Suprapubic skin (tissue), 4 donors: ENCODE data around the gene NFILZ. TPM values are rescaled to one million over a fixed set of nuclear protein-coding genes. Genes with fewer than 3 reads are reported as not detected.

Experiments used
- DNase-seq, 2 donors: peaks; one replicate each; pipeline ENCODE4 v3.0.0-alpha.2; 2019; ENCODE audit warnings: low spot score in 2 of 2
- H3K27ac ChIP-seq: fragments of 200-600 bp; sonication (generic); one replicate; pipeline ENCODE4 v1.5.1; 2019
- H3K27me3 ChIP-seq: fragments of 200-600 bp; sonication (generic); one replicate; pipeline ENCODE4 v1.5.1; 2019
- H3K36me3 ChIP-seq: fragments of 200-600 bp; sonication (generic); one replicate; pipeline ENCODE4 v1.5.1; 2019
- H3K4me1 ChIP-seq: fragments of 200-600 bp; sonication (generic); one replicate; pipeline ENCODE4 v1.5.1; 2019
- H3K4me3 ChIP-seq: fragments of 200-600 bp; sonication (generic); one replicate; pipeline ENCODE4 v1.5.1; 2019; ENCODE audit warnings: mild to moderate bottlenecking
- H3K9me3 ChIP-seq: fragments of 200-600 bp; sonication (generic); one replicate; pipeline ENCODE4 v1.5.1; 2019
- EP300 ChIP-seq: sonication (generic); formaldehyde crosslinking; IDR thresholded peaks from one replicate; pipeline ENCODE4 v1.6.1; 2017; ENCODE audit warnings: antibody characterized with exemption
- POLR2A ChIP-seq, 2 donors: fragments of 450-650 bp; IDR thresholded peaks; one replicate each; pipeline ENCODE4 v1.6.1; 2017; ENCODE audit warnings: antibody characterized with exemption in 2 of 2, mild to moderate bottlenecking in 2 of 2, moderate library complexity in 2 of 2
- POLR2AphosphoS5 ChIP-seq, 3 donors: sonication (generic); formaldehyde crosslinking; IDR thresholded peaks; one replicate each; pipeline ENCODE4 v1.6.1; 2017; ENCODE audit warnings: antibody characterized with exemption in 3 of 3
- WGBS: methylation state at CpG from one replicate; pipeline ENCODE4 v1.1.5; 2018; 5-methylcytosine and 5-hydroxymethylcytosine counted together
- total RNA-seq, 4 donors: library from RNA; depleted of rRNA; stranded (reverse); fragments of >200 nt; gene quantifications; one replicate each; pipeline ENCODE4 v1.1.0, GENCODE V29; 2016
- TF ChIP-seq, protein P1 (sequence below), 2 donors: fragments of 200-600 bp in 1 of 2; fragments of 450-650 bp in 1 of 2; sonication (generic) in 1 of 2; IDR thresholded peaks; one replicate each; pipeline ENCODE4 v1.5.1; 2016 to 2019; ENCODE audit warnings: antibody characterized with exemption in 2 of 2, mild to moderate bottlenecking in 1 of 2, moderate library complexity in 1 of 2

NFILZ gene
- total RNA-seq, 4 donors from 2014 or later = not detected

DNA sequence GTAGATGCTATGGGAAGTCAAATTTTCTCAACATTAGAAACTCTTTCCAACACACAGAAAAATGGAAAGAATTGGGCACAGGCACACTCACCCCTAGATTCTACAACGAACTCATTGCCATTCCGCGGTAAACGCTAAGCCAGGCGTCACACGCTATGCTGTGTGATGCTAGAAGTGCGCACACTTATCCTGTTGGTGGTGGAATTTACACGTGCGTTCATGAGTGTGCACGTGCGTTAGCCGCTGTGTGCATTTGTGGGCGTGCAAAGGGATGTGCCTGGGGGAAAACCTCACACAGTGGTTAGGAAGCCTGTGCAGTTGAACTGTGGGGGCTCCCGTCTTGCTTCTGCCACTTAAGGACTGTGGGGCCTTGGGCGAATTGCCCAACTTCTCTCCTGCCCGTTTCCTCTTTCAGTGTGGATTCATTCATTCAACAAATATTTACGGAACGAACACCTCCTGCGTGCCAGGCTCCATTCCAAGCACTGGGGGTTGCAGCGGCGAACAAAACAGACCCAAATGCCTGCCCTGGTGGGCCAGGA lies 7.7 kb downstream of the NFILZ start:
- DNase-seq = no peak
- WGBS = 55% methylated on average over 12 of the region's 21 CpGs
- TF ChIP-seq, protein P1, sequence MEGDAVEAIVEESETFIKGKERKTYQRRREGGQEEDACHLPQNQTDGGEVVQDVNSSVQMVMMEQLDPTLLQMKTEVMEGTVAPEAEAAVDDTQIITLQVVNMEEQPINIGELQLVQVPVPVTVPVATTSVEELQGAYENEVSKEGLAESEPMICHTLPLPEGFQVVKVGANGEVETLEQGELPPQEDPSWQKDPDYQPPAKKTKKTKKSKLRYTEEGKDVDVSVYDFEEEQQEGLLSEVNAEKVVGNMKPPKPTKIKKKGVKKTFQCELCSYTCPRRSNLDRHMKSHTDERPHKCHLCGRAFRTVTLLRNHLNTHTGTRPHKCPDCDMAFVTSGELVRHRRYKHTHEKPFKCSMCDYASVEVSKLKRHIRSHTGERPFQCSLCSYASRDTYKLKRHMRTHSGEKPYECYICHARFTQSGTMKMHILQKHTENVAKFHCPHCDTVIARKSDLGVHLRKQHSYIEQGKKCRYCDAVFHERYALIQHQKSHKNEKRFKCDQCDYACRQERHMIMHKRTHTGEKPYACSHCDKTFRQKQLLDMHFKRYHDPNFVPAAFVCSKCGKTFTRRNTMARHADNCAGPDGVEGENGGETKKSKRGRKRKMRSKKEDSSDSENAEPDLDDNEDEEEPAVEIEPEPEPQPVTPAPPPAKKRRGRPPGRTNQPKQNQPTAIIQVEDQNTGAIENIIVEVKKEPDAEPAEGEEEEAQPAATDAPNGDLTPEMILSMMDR (IDR thresholded peaks at IDR 0.05) = no peak
- no peak for TF ChIP-seq EP300
- no peak for TF ChIP-seq POLR2A (IDR thresholded peaks at IDR 0.05)
- no peak for TF ChIP-seq POLR2AphosphoS5 (IDR thresholded peaks at IDR 0.05)

DNA sequence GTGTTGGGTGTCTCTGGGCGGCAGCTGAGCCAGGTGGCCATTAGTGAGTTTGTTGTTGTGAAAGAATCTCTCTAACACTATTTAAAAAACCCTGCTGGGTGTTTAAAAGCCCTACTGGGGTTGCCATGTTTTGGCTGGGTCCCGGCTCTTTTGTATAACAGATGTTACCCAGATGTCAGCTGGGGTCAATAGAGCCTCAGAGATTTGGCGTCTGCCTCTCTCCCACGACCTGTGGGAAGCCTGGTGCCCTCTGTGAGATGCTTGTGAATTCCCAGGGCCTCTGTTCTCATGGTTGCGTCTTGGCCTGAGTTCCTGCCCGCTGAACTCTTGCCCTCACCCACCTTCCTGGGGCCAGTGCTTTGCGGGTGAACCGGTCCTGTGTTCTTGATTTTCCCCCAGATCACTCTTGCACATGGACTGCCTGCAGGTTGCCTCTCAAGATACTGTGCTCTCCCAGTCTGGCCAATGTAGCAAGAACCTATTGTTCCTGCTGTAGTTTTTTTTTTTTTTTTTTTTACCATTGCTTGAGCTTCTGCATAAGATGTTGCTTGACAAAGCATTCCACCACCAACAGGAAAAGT lies 9.5 kb downstream of the NFILZ start:
- no peak for DNase-seq
- Histone ChIP-seq H3K27ac (peak overlapping the region; percentile 46), H3K4me3 (no peak overlapping the region), H3K27me3 (no peaks in the 10 kb centered on the region), H3K4me1 (peaks cover 10% of the 10 kb centered on the region), H3K9me3 (peaks cover 4% of the 10 kb centered on the region), H3K36me3 (no peaks in the 10 kb centered on the region)
- 35% methylated on average over 8 of the region's 8 CpGs for WGBS
- no peak for TF ChIP-seq POLR2A (IDR thresholded peaks at IDR 0.05)
- TF ChIP-seq, protein P1 (IDR thresholded peaks at IDR 0.05) = no peak
- TF ChIP-seq POLR2AphosphoS5 (IDR thresholded peaks at IDR 0.05) = no peak
- no peak for TF ChIP-seq EP300

More for the DNA sequence above, 7.7 kb downstream of the NFILZ start:
- no peak overlapping the region for H3K4me3 ChIP-seq
- peaks cover 10% of the 10 kb centered on the region for H3K4me1 ChIP-seq
- H3K27ac ChIP-seq = no peak overlapping the region
- H3K9me3 ChIP-seq = peaks cover 4% of the 10 kb centered on the region
- no peaks in the 10 kb centered on the region for H3K27me3 ChIP-seq
- no peaks in the 10 kb centered on the region for H3K36me3 ChIP-seq

DNA sequence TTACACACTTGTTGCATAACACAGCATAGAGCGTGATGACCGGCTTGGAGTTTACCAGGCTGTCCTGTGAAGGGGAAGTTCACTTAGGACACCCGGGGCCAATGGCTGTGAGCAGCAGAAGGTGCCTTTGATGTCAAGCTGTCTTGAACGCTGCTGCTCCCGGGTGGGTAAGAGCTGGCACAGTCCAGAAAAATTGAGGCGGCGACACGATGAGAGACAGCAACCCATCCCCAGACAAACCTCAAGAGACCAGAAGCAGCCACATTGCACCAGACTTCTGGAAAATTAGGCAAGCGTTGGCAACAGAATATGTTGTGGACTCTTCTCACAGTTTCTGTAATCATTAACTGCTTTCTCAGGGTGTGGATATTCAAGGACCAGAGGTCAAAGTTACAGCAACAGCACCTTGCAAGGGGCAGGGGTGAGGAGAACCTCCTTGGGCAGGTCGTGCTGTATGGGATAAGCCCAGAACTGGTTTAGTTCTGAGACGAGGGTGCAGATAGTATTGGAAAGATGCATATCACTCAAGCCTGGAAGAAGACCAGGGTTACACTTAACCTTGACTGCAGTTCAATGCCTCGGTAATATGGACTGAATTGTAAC lies 10.1 kb downstream of the NFILZ start:
- H3K9me3 ChIP-seq = peaks cover 4% of the 10 kb centered on the region
- peak; percentile 84 to 88 for DNase-seq
- H3K27ac ChIP-seq = no peak overlapping the region
- peaks cover 10% of the 10 kb centered on the region for H3K4me1 ChIP-seq
- TF ChIP-seq, protein P1 (IDR thresholded peaks at IDR 0.05) = no peak
- TF ChIP-seq POLR2A (IDR thresholded peaks at IDR 0.05) = no peak
- peak in 2 of 3 donors; percentile 75 to 79 for TF ChIP-seq POLR2AphosphoS5 (IDR thresholded peaks at IDR 0.05)
- no peak for TF ChIP-seq EP300
- H3K36me3 ChIP-seq = no peaks in the 10 kb centered on the region
- no peaks in the 10 kb centered on the region for H3K27me3 ChIP-seq
- WGBS = 51% methylated on average over 12 of the region's 12 CpGs
- no peak overlapping the region for H3K4me3 ChIP-seq

DNA sequence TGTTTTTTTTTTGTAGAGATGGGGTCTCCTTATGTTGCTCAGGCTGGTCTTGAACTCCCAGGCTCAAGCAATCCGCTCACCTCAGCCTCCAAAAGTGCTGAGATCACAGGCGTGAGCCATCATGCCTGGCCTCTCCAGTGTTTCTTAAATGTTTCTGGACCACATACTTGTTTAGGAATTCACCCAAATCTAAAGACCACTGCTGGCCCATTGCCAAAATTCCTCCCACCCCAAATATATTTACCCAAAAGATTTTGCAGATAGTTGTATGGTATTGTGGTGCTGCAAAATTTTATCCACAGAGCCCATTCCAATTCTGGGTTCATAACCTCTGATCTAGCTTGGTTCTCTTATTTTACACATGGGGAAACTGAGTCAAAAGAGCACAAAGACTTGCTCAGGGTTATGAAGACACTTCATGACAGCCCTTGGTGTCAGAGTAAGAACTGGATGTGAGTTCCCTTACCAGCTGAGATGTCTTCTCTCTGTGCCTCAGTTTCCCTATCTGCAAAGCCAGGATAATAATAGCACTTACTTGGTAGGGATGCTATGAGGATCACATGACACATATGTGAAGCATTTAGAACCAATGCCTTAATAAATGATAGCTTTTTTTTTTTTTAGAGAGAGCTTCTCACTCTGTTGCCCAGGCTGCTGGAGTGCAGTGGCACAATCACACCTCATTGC lies 10.9 kb downstream of the NFILZ start:
- no peak overlapping the region for H3K4me3 ChIP-seq
- H3K27me3 ChIP-seq = peaks cover 5% of the 10 kb centered on the region
- no peak overlapping the region for H3K27ac ChIP-seq
- H3K36me3 ChIP-seq = no peaks in the 10 kb centered on the region
- peaks cover 10% of the 10 kb centered on the region for H3K4me1 ChIP-seq
- 74% methylated on average over 2 of the region's 2 CpGs for WGBS
- DNase-seq = no peak
- peaks cover 4% of the 10 kb centered on the region for H3K9me3 ChIP-seq
- TF ChIP-seq, protein P1 (IDR thresholded peaks at IDR 0.05) = no peak
- TF ChIP-seq POLR2A (IDR thresholded peaks at IDR 0.05) (no peak), EP300 (no peak)
